ENCODE results near the gene NAP1L4. TPM values are rescaled to one million over a fixed set of nuclear protein-coding genes. Genes with fewer than 3 reads are reported as not detected.

Gene NAP1L4
- total RNA-seq = 103 and 141 TPM in 2 replicates

GRCh38 chr11:2992234-2992996, at the start of gene NAP1L4:
Gene NAP1L4, minus strand, starts transcription at chr11:2992329. Its CDS starts 13,109 bp downstream, at chr11:2979220.

GRCh38 chr11:2928605-2929530, 63.3 kb downstream of the NAP1L4 start, which contains the start of gene PHLDA2:
Gene PHLDA2, minus strand, starts transcription at chr11:2929420. Its CDS starts 56 bp downstream, at chr11:2929364.

Other genes starting within 250 kb of the NAP1L4 start
- gene CDKN1C, start 106.6 kb downstream of the NAP1L4 start, total RNA-seq = 77.7 and 109 TPM in 2 replicates
- 2.3 and 5.5 TPM in 2 replicates for gene PHLDA2, start 62.9 kb downstream of the NAP1L4 start, total RNA-seq
- 73.2 and 93.3 TPM in 2 replicates for gene CARS1, start 65.1 kb upstream of the NAP1L4 start, total RNA-seq
- gene OSBPL5, start 173.0 kb upstream of the NAP1L4 start, total RNA-seq = 56.6 and 76.7 TPM in 2 replicates
- not detected in 2 replicates for gene MRGPRG, start 226.5 kb upstream of the NAP1L4 start, total RNA-seq
- not detected in 2 replicates for gene MRGPRE, start 240.1 kb upstream of the NAP1L4 start, total RNA-seq

All from smooth muscle cell of trachea (primary cell).